ENCODE measurements around the gene DCC. TPM values are rescaled to one million over a fixed set of nuclear protein-coding genes. Genes with fewer than 3 reads are reported as not detected.

The DCC gene
- total RNA-seq, 3 donors from 2014 or later = under 0.01 to 1.6 (median 0.15) TPM

GRCh38 chr18:53534695-53535094 lies 1194.7 kb downstream of the DCC start:
- Histone ChIP-seq H3K9me3 (no peaks in the 10 kb centered on the region), H3K36me3 (no peaks in the 10 kb centered on the region), H3K27me3 (no peaks in the 10 kb centered on the region), H3K4me1 (no peaks in the 10 kb centered on the region), H3K27ac (peak overlapping the region in 1 of 2 donors; percentile 15), H3K4me3 (no peak overlapping the region)
- DNase-seq (ENCODE audit: low spot score in 2 of 2) = peak in 1 of 2 donors; percentile 58
- intact Hi-C loops (cut with DNase I; ENCODE audit: low total_unique reads) = no loop called here
- no peak for TF ChIP-seq POLR2AphosphoS5 (IDR thresholded peaks at IDR 0.05)
- TF ChIP-seq POLR2A (IDR thresholded peaks at IDR 0.05) = no peak
- TF ChIP-seq, protein P1, sequence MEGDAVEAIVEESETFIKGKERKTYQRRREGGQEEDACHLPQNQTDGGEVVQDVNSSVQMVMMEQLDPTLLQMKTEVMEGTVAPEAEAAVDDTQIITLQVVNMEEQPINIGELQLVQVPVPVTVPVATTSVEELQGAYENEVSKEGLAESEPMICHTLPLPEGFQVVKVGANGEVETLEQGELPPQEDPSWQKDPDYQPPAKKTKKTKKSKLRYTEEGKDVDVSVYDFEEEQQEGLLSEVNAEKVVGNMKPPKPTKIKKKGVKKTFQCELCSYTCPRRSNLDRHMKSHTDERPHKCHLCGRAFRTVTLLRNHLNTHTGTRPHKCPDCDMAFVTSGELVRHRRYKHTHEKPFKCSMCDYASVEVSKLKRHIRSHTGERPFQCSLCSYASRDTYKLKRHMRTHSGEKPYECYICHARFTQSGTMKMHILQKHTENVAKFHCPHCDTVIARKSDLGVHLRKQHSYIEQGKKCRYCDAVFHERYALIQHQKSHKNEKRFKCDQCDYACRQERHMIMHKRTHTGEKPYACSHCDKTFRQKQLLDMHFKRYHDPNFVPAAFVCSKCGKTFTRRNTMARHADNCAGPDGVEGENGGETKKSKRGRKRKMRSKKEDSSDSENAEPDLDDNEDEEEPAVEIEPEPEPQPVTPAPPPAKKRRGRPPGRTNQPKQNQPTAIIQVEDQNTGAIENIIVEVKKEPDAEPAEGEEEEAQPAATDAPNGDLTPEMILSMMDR (IDR thresholded peaks at IDR 0.05) = no peak

DNA sequence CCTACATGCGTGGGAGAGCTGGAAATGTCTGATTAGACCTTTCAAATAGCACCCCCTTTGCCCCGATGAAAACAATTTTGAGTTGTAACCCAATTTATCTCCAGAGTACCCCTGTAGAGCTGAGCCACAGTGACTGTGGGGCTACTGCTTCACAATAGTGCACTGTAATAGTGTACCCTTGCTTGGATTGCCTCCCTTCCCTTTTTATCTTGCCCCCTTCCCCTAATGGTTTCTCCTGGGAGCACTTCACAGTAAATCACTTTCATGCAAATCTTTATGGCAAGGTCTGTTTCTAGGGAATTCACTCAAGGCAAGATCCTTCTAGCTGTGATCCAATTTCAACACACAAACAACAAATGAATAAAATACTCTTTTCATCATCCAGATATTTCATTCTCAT lies 1196.9 kb downstream of the DCC start:
- H3K27me3 ChIP-seq = no peaks in the 10 kb centered on the region
- intact Hi-C loops (cut with DNase I; ENCODE audit: low total_unique reads) = no loop called here
- no peak for DNase-seq (ENCODE audit: low spot score in 2 of 2)
- H3K4me3 ChIP-seq = no peak overlapping the region
- H3K4me1 ChIP-seq = no peaks in the 10 kb centered on the region
- no peaks in the 10 kb centered on the region for H3K9me3 ChIP-seq
- no peaks in the 10 kb centered on the region for H3K36me3 ChIP-seq
- H3K27ac ChIP-seq = no peak overlapping the region
- TF ChIP-seq POLR2AphosphoS5 (IDR thresholded peaks at IDR 0.05) = no peak
- no peak for TF ChIP-seq POLR2A (IDR thresholded peaks at IDR 0.05)
- TF ChIP-seq, protein P1 (IDR thresholded peaks at IDR 0.05) = no peak

GRCh38 chr18:53541924-53542323 lies 1201.9 kb downstream of the DCC start:
- no peaks in the 10 kb centered on the region for H3K4me1 ChIP-seq
- no peaks in the 10 kb centered on the region for H3K36me3 ChIP-seq
- intact Hi-C loops (cut with DNase I; ENCODE audit: low total_unique reads) = no loop called here
- DNase-seq (ENCODE audit: low spot score in 2 of 2) = no peak
- H3K4me3 ChIP-seq = no peak overlapping the region
- no peaks in the 10 kb centered on the region for H3K9me3 ChIP-seq
- peak overlapping the region; percentile 25 to 67 for H3K27ac ChIP-seq
- no peaks in the 10 kb centered on the region for H3K27me3 ChIP-seq
- TF ChIP-seq POLR2A (IDR thresholded peaks at IDR 0.05) = no peak
- TF ChIP-seq, protein P1 (IDR thresholded peaks at IDR 0.05) = no peak
- no peak for TF ChIP-seq POLR2AphosphoS5 (IDR thresholded peaks at IDR 0.05)

GRCh38 chr18:53543711-53544110 lies 1203.7 kb downstream of the DCC start:
- intact Hi-C loops (cut with DNase I; ENCODE audit: low total_unique reads) = no loop called here
- no peaks in the 10 kb centered on the region for H3K36me3 ChIP-seq
- H3K4me3 ChIP-seq = no peak overlapping the region
- H3K27me3 ChIP-seq = no peaks in the 10 kb centered on the region
- H3K9me3 ChIP-seq = no peaks in the 10 kb centered on the region
- TF ChIP-seq POLR2AphosphoS5 (IDR thresholded peaks at IDR 0.05) = no peak
- TF ChIP-seq POLR2A (IDR thresholded peaks at IDR 0.05) = no peak
- TF ChIP-seq, protein P1 (IDR thresholded peaks at IDR 0.05) = no peak
- no peak overlapping the region for H3K27ac ChIP-seq
- no peak for DNase-seq (ENCODE audit: low spot score in 2 of 2)
- no peaks in the 10 kb centered on the region for H3K4me1 ChIP-seq

DNA sequence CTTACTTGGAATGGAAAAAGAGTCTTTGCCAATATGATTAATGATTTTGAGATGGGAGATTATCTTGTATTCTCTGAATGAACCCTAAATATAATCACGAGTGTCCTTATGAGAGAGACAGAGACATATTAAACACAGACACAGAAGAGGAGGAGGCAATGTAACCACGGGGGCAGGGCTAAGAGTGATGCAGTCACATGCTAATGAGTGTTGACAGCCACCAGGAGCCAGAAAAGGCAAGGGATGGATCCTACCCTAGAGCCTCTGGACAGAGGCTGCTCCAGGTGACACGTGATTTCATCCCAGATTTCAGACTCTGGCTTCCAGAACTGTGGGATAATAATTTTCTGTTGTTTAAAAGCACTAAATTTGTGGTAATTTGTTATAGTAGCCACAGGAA lies 1204.9 kb downstream of the DCC start:
- Histone ChIP-seq H3K36me3 (no peaks in the 10 kb centered on the region), H3K9me3 (no peaks in the 10 kb centered on the region), H3K4me3 (no peak overlapping the region), H3K27me3 (no peaks in the 10 kb centered on the region), H3K27ac (no peak overlapping the region), H3K4me1 (no peaks in the 10 kb centered on the region)
- TF ChIP-seq, protein P1 (IDR thresholded peaks at IDR 0.05) = no peak
- TF ChIP-seq POLR2AphosphoS5 (IDR thresholded peaks at IDR 0.05) (no peak), POLR2A (IDR thresholded peaks at IDR 0.05) (no peak)
- no peak for DNase-seq (ENCODE audit: low spot score in 2 of 2)
- intact Hi-C loops (cut with DNase I; ENCODE audit: low total_unique reads) = no loop called here
